NT2/D1 (cell line): ENCODE measurements around the gene NISCH.
A peak's percentile ranks its signal among the peaks of the same experiment; 100 is the strongest.

ENCODE experiments used
- DNase-seq: peaks from one replicate; pipeline ENCODE4 v3.0.0-alpha.2; 2011; ENCODE audit warnings: low read depth, low spot score
- H3K27me3 ChIP-seq: 2 replicates; pipeline ENCODE4 v1.6.0; 2011; ENCODE audit warnings: mild to moderate bottlenecking; ENCODE audit not compliant: insufficient read length, insufficient read depth
- H3K36me3 ChIP-seq: 2 replicates; pipeline ENCODE4 v1.6.1; 2011; ENCODE audit warnings: mild to moderate bottlenecking, low read length, mixed read lengths; ENCODE audit not compliant: insufficient read depth, insufficient read length
- H3K4me1 ChIP-seq: 2 replicates; pipeline ENCODE4 v1.5.1; 2011; ENCODE audit not compliant: insufficient read depth, insufficient read length
- H3K4me3 ChIP-seq: 2 replicates; pipeline ENCODE4 v1.5.1; 2011; ENCODE audit warnings: low read depth; ENCODE audit not compliant: insufficient read length
- H3K9ac ChIP-seq: 2 replicates; pipeline ENCODE4 v1.6.0; 2011; ENCODE audit warnings: low read depth; ENCODE audit not compliant: insufficient read length
- H3K9me3 ChIP-seq: 2 replicates; pipeline ENCODE4 v1.5.1; 2011; ENCODE audit warnings: mild to moderate bottlenecking, low read length; ENCODE audit not compliant: insufficient read depth
- SUZ12 ChIP-seq: IDR thresholded peaks from 2 replicates; pipeline ENCODE4 v1.6.1; 2011; ENCODE audit not compliant: insufficient read length, insufficient read depth; ENCODE audit errors: extremely low read depth
- YY1 ChIP-seq: IDR thresholded peaks from 2 replicates; pipeline ENCODE4 v1.6.1; 2011; ENCODE audit not compliant: insufficient read length, insufficient read depth
- ZNF274 ChIP-seq: IDR thresholded peaks from 2 replicates; pipeline ENCODE4 v1.6.1; 2011; ENCODE audit warnings: mild to moderate bottlenecking, low read depth, low read length

NISCH gene

GRCh38 chr3:52479877-52480575 is 24.6 kb downstream of the NISCH start:
- no peak for DNase-seq
- Histone ChIP-seq H3K27me3 (no peaks in the 10 kb centered on the region), H3K9me3 (no peaks in the 10 kb centered on the region), H3K9ac (no peak overlapping the region), H3K4me3 (no peak overlapping the region), H3K36me3 (peaks cover 95% of the 10 kb centered on the region), H3K4me1 (peaks cover 6% of the 10 kb centered on the region)
- TF ChIP-seq YY1 (no peak), ZNF274 (no peak), SUZ12 (no peak)

- Histone ChIP-seq H3K27me3 (no peaks in the 10 kb centered on the region), H3K36me3 (peaks cover 95% of the 10 kb centered on the region), H3K9me3 (no peaks in the 10 kb centered on the region), H3K4me1 (peaks cover 8% of the 10 kb centered on the region), H3K9ac (peak overlapping the region; percentile 2), H3K4me3 (no peak overlapping the region)
- TF ChIP-seq ZNF274 (no peak), YY1 (no peak), SUZ12 (no peak)
- DNase-seq = no peak
Measured at GRCh38 chr3:52480768-52481715, 25.6 kb downstream of the NISCH start.

GRCh38 chr3:52481819-52482521 is 26.6 kb downstream of the NISCH start:
- TF ChIP-seq SUZ12 (no peak), ZNF274 (no peak), YY1 (no peak)
- Histone ChIP-seq H3K9me3 (no peaks in the 10 kb centered on the region), H3K4me1 (peaks cover 8% of the 10 kb centered on the region), H3K27me3 (no peaks in the 10 kb centered on the region), H3K9ac (no peak overlapping the region), H3K36me3 (peaks cover 97% of the 10 kb centered on the region), H3K4me3 (no peak overlapping the region)
- peak; percentile 60 for DNase-seq

GRCh38 chr3:52483081-52483480 is 27.7 kb downstream of the NISCH start:
- DNase-seq = no peak
- H3K9me3 ChIP-seq = no peaks in the 10 kb centered on the region
- H3K4me1 ChIP-seq = peaks cover 8% of the 10 kb centered on the region
- peak overlapping the region; percentile 32 for H3K9ac ChIP-seq
- H3K27me3 ChIP-seq = no peaks in the 10 kb centered on the region
- peaks cover 97% of the 10 kb centered on the region for H3K36me3 ChIP-seq
- no peak for TF ChIP-seq ZNF274
- no peak for TF ChIP-seq YY1
- TF ChIP-seq SUZ12 = no peak
- no peak overlapping the region for H3K4me3 ChIP-seq

- H3K27me3 ChIP-seq = no peaks in the 10 kb centered on the region
- peaks cover 96% of the 10 kb centered on the region for H3K36me3 ChIP-seq
- peak overlapping the region; percentile 32 for H3K9ac ChIP-seq
- TF ChIP-seq SUZ12 (no peak), YY1 (no peak), ZNF274 (no peak)
- DNase-seq = no peak
- no peak overlapping the region for H3K4me3 ChIP-seq
- peaks cover 8% of the 10 kb centered on the region for H3K4me1 ChIP-seq
- H3K9me3 ChIP-seq = no peaks in the 10 kb centered on the region
Measured at GRCh38 chr3:52483577-52484381, 28.4 kb downstream of the NISCH start.

- H3K4me1 ChIP-seq = peaks cover 8% of the 10 kb centered on the region
- no peak overlapping the region for H3K9ac ChIP-seq
- peaks cover 96% of the 10 kb centered on the region for H3K36me3 ChIP-seq
- TF ChIP-seq YY1 (no peak), SUZ12 (no peak), ZNF274 (no peak)
- DNase-seq = no peak
- no peaks in the 10 kb centered on the region for H3K27me3 ChIP-seq
- no peaks in the 10 kb centered on the region for H3K9me3 ChIP-seq
- H3K4me3 ChIP-seq = no peak overlapping the region
Measured at GRCh38 chr3:52484680-52485461, 29.5 kb downstream of the NISCH start.
